ENCODE results near the gene NLRP9.

Gene NLRP9

DNA sequence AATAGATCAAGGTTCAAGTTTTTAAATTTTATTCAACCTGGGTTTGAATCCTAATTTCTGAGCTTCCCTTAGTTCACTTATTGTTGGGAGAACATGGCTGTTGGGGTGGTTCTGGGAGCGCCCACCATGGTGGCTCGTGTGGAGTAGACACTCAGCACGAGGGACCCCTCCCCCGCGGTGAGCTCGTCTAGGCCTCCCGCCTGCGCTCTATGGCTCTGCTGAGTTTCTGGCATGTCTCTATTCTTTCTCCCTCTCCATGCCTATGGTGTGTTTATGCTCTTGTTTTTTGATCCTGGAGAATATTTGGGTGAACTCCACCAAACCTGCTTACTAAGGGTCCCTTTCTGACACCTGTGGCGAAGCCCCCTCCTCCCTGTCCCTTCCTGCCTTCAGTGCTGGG is 64.7 kb downstream of the NLRP9 start:
- no peak for DNase-seq (ENCODE audit: low spot score)

DNA sequence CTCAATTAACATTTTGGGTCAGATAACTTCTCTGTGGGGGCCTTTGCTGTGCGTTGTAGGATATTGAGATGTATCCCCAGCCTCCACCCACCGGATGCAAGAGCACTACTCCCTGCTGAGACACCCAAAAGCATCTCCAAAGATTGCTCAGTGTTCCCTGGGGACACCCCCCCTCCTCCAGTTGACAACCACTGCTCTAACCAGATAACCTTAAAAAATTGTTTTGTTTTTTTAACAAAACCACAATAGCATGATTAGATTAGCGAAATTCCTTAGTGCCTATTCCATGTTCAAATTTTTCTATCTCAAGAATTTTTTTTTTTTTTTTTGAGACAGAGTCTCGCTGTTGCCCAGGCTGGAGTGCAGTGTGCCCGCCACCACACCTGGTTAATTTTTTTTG is 65.8 kb downstream of the NLRP9 start:
- DNase-seq (ENCODE audit: low spot score) = no peak

DNA sequence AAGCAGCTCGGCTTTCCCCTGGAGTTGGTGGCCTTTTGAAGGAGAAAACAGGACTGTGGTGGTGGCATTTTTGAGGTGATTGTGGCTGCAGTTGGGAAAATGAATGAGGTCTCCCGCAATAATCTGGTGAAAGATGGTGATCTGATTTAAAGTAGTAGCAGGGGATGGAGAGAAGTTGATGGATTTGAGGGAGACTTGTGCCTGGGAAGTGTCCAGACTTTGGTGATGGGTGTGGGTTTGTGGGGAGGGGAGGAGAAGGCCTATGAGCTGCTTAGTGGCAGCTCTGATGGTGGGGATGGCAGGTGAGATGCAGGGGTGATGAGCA is 67.2 kb downstream of the NLRP9 start:
- DNase-seq (ENCODE audit: low spot score) = no peak

DNA sequence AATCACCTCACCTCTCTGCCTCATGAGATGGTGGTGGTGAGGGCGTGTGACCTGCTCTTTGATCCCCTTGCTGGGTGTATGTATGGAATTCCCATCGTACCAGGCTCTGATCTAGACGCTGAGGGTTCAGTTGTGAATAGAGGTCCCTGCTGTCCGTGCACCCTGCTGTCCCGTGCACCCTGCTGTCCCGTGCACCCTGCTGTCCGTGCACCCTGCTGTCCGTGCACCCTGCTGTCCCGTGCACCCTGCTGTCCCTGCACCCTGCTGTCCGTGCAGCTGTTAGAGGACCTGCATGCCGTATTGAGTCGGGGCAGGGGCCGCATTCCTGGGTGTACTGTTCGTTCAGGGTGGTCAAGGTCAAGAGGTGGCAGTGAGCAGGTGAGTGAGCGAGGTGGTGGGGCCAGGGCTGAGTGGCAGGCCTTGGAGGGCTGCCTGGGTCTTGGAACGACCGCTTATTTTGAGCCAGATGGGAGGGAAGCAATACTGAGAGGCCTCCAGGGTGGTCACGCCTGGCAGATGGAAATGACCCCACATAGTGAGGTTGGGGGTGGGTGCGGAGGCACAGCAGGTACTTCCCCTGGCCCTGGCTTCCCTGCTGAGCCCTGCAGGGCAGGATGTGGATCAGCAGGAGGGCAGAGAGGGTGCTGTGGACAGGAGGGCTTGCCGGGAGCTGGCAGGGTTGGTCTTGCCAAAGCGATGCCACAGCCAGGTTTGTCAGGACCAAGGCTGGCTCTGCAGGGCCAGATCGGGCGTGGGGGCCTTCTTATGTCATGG is 67.7 kb downstream of the NLRP9 start:
- no peak for DNase-seq (ENCODE audit: low spot score)

DNA sequence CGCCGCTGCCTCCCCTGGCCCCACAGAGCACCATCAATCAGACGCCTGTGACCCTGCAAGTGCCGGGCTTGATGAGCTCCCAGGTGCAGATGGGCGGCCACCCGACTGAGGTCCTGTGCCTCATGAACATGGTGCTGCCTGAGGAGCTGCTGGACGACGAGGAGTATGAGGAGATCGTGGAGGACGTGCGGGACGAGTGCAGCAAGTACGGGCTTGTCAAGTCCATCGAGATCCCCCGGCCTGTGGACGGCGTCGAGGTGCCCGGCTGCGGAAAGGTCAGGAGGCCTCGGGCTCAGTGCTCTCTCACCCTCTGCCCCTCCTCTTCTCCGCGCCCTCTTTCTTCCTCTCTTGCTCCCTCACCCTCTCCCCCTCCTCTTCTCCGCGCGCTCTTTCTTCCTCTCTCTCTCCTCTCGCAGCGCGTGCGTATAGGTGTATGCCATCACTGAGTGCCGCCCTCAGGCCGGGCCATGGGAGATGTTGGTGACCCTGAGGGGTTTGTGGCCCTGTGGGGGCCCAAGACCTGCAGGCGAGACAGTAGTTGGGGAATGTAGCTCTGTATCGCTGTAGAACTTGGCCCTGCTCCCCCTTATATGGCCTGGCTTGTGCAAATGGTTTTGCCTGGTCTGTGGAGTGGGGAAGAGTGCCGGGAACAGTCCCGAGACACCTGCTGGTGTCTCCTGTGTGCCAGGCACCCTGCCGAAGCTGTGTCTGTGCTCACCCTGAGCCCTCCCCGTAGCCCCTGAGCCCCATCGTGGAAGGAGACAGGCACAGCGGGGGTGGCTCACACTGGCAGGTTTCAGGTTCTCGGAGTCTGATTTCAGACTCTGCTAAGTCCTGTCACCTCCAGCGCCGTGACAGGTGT is 68.6 kb downstream of the NLRP9 start:
- no peak for DNase-seq (ENCODE audit: low spot score)

DNA sequence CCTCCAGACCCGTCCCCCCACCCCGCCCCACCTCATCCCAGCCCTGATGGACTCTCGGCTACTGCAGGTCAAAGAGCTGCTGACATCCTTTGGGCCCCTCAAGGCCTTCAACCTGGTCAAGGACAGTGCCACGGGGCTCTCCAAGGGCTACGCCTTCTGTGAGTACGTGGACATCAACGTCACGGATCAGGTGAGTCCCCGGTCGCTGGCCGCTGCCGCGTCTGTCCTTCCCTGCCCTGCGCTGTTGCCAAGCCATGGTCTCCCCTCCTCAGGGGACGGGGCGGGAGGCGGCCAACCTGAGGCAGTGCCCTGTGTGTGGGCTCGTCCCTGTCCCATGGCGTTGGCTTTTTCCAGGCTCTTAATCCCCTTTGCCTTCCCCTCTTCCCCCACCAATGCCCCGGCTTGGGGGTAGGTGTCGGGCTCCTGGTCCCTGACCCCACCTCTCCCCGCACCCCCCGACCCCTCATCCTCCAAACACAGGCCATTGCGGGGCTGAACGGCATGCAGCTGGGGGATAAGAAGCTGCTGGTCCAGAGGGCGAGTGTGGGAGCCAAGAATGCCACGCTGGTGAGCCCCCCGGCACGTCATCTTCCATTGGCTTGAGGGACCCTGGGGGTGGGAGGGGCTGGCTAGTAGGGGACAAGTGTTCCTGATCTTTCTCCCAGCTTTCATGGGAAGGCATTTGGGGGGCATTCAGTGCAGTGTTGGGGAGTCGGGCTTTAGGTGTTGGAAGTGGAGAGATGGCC is 69.4 kb downstream of the NLRP9 start:
- DNase-seq (ENCODE audit: low spot score) = no peak

DNA sequence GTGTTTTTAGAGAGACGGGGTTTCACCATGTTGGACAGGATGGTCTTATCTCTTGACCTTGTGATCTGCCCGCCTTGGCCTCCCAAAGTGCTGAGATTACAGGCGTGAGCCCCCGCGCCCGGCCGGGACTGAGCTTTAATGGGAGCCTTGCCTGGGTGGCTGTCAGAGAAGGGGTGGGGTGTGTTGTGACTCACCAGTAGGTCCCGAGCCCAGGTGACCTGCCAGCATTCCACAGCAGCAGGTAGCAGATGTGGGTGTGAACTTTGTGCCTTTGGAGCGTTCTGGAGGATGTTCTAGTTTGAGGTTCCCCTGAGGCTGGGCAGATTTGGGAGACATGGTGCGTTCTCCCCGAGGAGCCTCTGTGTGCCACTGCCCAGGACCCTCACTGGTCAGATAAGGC is 70.2 kb downstream of the NLRP9 start:
- no peak for DNase-seq (ENCODE audit: low spot score)

DNA sequence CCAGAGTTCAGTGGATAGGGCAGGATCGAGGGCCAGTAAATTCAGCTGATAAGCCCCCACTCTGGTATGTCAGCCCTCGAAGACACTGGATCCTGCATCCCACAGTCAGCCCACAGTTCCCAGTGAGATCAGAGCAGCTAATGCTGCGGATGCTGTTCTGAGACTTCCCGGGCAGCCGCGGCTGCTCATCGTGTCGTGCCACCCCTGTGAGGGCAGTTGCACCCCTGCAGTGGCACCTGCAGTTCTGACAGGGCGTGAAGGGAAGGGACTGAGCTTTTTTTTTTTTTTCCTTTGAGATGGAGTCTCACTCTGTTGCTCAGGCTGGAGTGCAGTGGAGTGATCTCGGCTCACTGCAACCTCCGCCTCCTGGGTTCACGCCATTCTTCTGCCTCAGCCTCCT is 70.7 kb downstream of the NLRP9 start:
- no peak for DNase-seq (ENCODE audit: low spot score)

DNA sequence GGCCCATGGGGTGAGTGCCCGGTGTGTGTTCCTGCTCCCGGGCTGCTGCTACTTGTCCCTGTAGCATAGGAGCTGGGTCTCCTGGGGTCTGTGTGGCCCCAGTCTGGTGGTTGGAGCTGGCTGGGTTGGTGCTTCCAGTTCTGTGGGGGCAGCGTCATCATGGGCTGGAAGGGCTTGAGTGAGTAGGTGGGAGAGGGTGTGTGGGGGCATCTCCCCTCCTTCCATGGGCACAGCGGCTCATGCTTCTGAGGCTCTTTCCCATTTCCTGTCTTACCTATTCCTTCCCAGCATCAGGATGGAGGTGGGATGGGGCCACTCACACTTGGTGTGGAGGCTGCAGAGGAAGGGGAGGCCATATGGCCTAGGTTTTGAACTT is 71.2 kb downstream of the NLRP9 start:
- DNase-seq (ENCODE audit: low spot score) = no peak

DNA sequence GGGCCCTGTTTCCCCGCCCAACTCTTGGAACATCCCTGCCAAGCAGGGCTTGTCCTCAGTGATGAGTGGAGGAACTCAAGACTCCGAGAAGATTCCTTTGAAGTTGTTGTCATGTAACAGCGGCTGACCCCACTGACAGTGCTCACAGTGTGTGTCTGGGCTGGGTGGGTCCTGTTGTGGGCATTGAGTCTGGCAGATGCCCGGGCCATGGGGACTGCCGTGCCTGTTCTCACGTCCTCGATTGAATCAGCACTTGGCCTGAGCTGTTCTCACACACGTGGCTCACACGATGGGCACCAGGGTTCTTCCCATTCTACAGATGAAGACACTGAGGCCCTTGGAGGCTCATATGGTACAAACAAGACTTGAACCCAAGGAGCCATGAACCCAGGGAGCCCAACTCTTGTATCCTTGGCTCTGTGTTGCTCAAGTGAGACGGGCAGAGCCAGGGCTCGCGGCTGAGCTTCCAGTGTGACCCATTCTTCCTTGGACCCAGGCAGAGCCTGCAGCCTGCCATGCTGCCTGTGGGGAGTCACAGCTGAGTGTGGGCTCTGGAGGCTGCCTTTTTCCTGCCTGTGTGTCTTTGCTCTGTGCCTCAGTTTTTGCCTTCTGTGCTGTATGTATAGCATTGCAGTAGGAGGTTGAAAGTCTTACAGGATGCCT is 71.7 kb downstream of the NLRP9 start:
- no peak for DNase-seq (ENCODE audit: low spot score)

DNA sequence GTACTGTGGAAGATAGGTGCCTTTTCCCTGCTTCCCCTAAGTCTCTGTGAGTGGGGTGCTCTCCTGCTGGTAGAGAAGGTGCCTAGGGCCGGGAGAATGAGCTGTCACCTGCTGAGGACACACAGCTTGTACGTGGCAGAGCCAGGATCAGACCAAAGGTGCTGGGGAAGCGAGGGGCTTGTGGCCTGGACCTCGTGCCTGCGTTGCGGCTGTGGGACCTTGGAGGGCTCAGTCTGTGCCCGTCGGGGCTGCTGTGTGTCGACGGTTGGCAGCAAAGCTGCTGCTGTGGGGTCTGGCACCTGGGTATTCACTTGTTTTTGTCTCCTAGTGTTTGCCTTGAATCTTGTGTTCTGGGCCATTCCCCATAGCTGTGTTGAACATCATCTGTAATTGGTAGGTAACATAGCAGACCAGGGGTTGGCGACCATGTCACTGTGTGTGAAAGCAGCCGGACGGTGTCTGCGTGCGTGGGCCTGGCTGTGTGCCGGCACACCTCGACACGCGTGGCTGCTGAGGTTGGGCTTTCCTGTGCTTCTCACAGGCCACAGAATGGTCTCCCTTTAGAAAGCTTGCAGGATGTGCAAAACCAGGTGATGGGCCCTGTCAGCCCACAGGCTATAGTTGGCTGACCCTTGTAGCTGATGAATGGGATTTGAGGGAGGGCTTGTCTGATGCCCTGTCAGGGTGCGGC is 74.2 kb downstream of the NLRP9 start:
- no peak for DNase-seq (ENCODE audit: low spot score)

DNA sequence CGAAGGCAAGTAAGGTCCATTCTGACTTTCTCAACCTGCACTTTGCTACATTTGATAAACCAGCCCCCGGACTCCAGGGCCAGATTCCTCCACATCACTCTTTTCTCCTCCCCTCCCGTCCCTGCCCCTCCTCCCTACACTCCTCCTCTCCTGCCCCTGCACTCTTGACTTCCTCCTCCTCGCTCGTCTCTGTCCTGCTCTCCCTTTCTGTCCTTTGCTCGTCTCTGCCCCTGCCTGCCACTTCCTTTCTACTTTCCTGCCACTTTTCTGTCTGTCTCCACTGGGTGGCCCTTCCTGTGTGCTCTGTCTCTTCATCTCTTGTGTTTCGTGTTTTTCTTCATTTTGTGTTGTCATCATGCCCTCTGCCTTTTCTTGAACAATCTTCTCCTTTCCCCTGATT is 76.4 kb downstream of the NLRP9 start:
- no peak for DNase-seq (ENCODE audit: low spot score)

DNA sequence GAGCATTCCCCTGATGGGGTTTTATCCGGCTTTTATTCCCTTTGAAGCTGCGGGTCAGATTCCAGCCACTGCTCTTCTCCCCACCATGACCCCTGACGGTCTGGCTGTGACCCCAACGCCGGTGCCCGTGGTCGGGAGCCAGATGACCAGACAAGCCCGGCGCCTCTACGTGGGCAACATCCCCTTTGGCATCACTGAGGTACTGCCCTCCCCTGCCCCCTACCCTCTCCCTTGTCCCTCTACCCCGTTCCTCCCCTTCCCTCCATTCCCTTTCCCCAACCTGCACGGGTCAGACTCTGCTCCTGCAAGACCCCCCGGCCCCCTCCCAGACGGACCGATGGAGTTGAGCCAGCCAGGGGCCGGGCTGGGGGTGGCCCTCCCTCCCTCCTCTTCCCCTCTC is 77.2 kb downstream of the NLRP9 start:
- no peak for DNase-seq (ENCODE audit: low spot score)

DNA sequence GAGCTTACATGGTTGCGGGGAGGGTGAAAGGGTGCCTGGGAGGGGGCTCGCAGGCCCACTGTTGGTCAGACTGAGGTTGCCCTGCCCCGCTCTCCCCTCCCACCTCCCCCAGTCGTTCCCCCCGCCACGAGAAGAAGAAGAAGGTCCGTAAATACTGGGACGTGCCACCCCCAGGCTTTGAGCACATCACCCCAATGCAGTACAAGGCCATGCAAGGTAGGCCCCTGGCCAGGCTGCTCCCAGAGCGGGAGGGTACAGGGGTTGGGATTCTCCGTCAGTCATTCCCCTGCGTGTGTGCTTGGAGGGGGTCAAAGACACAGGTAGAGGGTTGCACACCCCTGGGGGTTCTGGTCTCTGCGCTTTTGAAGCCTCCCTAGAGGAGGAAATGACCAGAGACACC is 77.8 kb downstream of the NLRP9 start:
- DNase-seq (ENCODE audit: low spot score) = no peak

DNA sequence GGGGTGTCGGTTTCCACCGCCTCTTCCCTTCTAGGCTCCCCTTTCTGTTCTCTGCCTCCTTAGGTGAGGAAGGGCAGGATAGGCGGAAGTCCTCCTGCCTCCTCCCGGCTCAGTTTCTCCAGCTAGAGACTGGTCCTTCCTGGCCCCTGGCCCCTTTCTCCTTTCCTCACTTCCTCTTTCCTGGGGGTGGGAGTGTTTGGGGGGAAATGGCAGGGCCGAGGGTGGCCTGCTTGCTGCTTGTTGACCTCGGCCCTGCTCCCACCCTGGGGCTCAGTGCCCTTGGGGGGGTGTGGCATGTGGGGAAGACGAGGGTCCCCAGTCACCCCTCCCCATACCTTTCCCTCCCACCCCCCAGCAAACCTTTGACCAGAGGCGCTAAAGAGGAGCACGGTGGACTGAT is 78.4 kb downstream of the NLRP9 start:
- no peak for DNase-seq (ENCODE audit: low spot score)

DNA sequence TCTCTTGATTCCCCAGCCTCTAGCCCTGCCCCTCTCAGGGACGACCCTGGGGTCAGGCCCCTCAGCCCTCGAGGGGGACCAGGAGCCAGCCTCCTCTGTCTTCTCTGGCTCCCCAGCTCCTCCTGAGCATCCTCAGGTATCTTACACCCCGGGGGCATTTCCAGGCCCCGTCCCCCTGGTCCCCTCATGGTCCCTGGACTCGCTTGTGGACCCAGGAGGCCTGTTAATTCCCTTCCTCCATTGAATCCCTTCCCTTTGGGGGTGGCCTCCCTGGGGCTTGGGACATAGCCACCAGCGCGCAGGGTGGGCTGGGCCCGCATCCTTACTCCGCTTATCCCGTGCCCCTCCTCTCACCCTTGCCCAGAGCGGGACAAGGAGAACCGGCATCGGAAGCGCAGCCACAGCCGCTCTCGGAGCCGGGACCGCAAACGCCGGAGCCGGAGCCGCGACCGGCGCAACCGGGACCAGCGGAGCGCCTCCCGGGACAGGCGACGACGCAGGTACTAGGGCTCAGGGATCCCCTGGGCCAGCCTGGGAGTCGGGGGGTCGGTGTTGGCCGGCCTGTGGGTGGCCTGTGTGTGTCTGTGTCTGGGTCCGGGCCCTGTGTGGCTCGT is 79.2 kb downstream of the NLRP9 start:
- no peak for DNase-seq (ENCODE audit: low spot score)
